Endothelial cell (in vitro differentiated cells): ENCODE data around the gene NPIPB6. TPM values are rescaled to one million over a fixed set of nuclear protein-coding genes. Genes with fewer than 3 reads are reported as not detected.

Source experiments
- microRNA-seq: library from miRNA; unstranded; fragments of <30 nt; microRNA quantifications from one replicate; pipeline ENCODE4, GENCODE V29; 2020; ENCODE audit not compliant: unreplicated experiment
- total RNA-seq: library from RNA; stranded (reverse); fragmentation: NEBNext Ultra II Directional; extraction: Animal tissue kit (Norgen Biotek cat#: 25700); gene quantifications from one replicate; pipeline ENCODE4 v1.2.1, GENCODE V29; 2021; ENCODE audit not compliant: unreplicated experiment

NPIPB6 gene
- total RNA-seq, 1 donor from 2014 or later = 1.5 TPM

Small RNAs within 50 kb of the gene (microRNA-seq; reads per million reads assigned to microRNA genes)
- not detected for gene MIR6862-1

Other genes with a start within 250 kb of the NPIPB6 start
- 155 TPM for gene XPO6, start 151.5 kb downstream of the NPIPB6 start, total RNA-seq
- gene SBK1, start 71.0 kb downstream of the NPIPB6 start, total RNA-seq = 22.9 TPM
- 35.6 TPM for gene EIF3CL, start 40.3 kb upstream of the NPIPB6 start, total RNA-seq
- not detected for gene NPIPB7, start 108.8 kb upstream of the NPIPB6 start, total RNA-seq
- gene CLN3, start 128.6 kb upstream of the NPIPB6 start, total RNA-seq = 33.6 TPM
- 6.8 TPM for gene APOBR, start 131.1 kb upstream of the NPIPB6 start, total RNA-seq
- not detected for gene IL27, start 143.3 kb upstream of the NPIPB6 start, total RNA-seq
- gene NUPR1, start 175.5 kb upstream of the NPIPB6 start, total RNA-seq = not detected
- gene SGF29, start 190.4 kb upstream of the NPIPB6 start, total RNA-seq = 18.6 TPM
- gene SULT1A2, start 233.5 kb upstream of the NPIPB6 start, total RNA-seq = 2.8 TPM
- gene SULT1A1, start 246.5 kb upstream of the NPIPB6 start, total RNA-seq = 5.3 TPM